Activated T-cell treated with anti-CD3 and anti-CD28 coated beads for 48 hours (primary cell): ENCODE data around the gene ATAD1.
"Not testable (repeated sequence)": the region's sequence is repeated elsewhere in the genome, so short reads cannot be mapped to it uniquely, and the experiment has no call there.

Experiments used
- DNase-seq: peaks from one replicate; pipeline ENCODE4 v3.0.0-alpha.2; 2020; ENCODE audit warnings: low read depth

Gene ATAD1

GRCh38 chr10:87753995-87754866 lies 63.8 kb downstream of the ATAD1 start:
- DNase-seq, result no peak

GRCh38 chr10:87752566-87752965 lies 65.5 kb downstream of the ATAD1 start:
- DNase-seq, result no peak

GRCh38 chr10:87751274-87751673 lies 66.8 kb downstream of the ATAD1 start:
- DNase-seq, result no peak

- no peak for DNase-seq
Measured at GRCh38 chr10:87750817-87751216, 67.2 kb downstream of the ATAD1 start.

GRCh38 chr10:87750001-87750671 lies 67.9 kb downstream of the ATAD1 start:
- no peak for DNase-seq

GRCh38 chr10:87748244-87748643 lies 69.8 kb downstream of the ATAD1 start:
- DNase-seq, result not testable (repeated sequence)

- DNase-seq, result no peak
Measured at GRCh38 chr10:87746911-87747310, 71.1 kb downstream of the ATAD1 start.

- no peak for DNase-seq
Measured at GRCh38 chr10:87744606-87745005, 73.4 kb downstream of the ATAD1 start.

- not testable (repeated sequence) for DNase-seq
Measured at GRCh38 chr10:87742992-87743610, 74.9 kb downstream of the ATAD1 start.

GRCh38 chr10:87740254-87740655 lies 77.8 kb downstream of the ATAD1 start:
- DNase-seq, result no peak

GRCh38 chr10:87739703-87740102 lies 78.3 kb downstream of the ATAD1 start:
- no peak for DNase-seq

GRCh38 chr10:87738253-87738652 lies 79.8 kb downstream of the ATAD1 start:
- not testable (repeated sequence) for DNase-seq

GRCh38 chr10:87734987-87735827 lies 82.8 kb downstream of the ATAD1 start:
- no peak for DNase-seq

- DNase-seq, result no peak
Measured at GRCh38 chr10:87733081-87733480, 84.9 kb downstream of the ATAD1 start.

GRCh38 chr10:87729940-87730339 lies 88.1 kb downstream of the ATAD1 start:
- no peak for DNase-seq

GRCh38 chr10:87724789-87725188 lies 93.2 kb downstream of the ATAD1 start:
- DNase-seq, result no peak

- no peak for DNase-seq
Measured at GRCh38 chr10:87723500-87723899, 94.5 kb downstream of the ATAD1 start.

- DNase-seq, result no peak
Measured at GRCh38 chr10:87722716-87723115, 95.3 kb downstream of the ATAD1 start.

GRCh38 chr10:87721781-87722180 lies 96.2 kb downstream of the ATAD1 start:
- DNase-seq, result no peak

GRCh38 chr10:87720665-87721064 lies 97.4 kb downstream of the ATAD1 start:
- no peak for DNase-seq

- DNase-seq, result no peak
Measured at GRCh38 chr10:87716348-87716670, 101.7 kb downstream of the ATAD1 start.
